Astrocyte of the hippocampus (primary cell): ENCODE results near the gene TOMM20.

Source experiments
- DNase-seq: peaks from one replicate; pipeline ENCODE4 v3.0.0; 2011; ENCODE audit warnings: low read depth, low spot score

The TOMM20 gene

GRCh38 chr1:235134171-235134570 lies 5.5 kb upstream of the TOMM20 start:
- no peak for DNase-seq

GRCh38 chr1:235133086-235133485 lies 4.4 kb upstream of the TOMM20 start:
- no peak for DNase-seq

- no peak for DNase-seq
These were observed 3.3 kb upstream of the TOMM20 start for GRCh38 chr1:235131961-235132360.

DNA sequence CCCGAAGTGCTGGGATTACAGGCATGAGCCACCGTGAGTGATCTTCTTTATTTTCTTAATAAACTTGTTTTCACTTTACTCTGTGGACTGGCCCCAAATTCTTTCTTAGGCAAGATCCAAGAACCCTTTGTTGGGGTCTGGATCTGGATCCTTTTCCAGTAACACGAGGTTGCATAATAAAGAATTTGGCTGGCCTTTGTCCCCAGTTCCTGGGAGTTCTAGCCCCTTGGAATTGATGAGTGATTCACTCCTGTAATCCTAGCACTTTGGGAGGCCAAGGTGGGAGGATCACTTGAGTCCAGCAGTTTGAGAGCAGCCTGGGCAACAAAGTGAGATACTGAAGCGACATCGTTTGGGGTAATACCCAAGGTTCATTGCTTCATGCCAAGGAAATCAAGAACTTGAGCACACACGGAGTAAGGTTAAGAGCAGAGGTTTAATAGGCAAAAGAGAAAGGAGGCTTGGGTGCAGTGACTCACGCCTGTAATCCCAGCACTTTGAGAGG lies 2.2 kb upstream of the TOMM20 start:
- no peak for DNase-seq

DNA sequence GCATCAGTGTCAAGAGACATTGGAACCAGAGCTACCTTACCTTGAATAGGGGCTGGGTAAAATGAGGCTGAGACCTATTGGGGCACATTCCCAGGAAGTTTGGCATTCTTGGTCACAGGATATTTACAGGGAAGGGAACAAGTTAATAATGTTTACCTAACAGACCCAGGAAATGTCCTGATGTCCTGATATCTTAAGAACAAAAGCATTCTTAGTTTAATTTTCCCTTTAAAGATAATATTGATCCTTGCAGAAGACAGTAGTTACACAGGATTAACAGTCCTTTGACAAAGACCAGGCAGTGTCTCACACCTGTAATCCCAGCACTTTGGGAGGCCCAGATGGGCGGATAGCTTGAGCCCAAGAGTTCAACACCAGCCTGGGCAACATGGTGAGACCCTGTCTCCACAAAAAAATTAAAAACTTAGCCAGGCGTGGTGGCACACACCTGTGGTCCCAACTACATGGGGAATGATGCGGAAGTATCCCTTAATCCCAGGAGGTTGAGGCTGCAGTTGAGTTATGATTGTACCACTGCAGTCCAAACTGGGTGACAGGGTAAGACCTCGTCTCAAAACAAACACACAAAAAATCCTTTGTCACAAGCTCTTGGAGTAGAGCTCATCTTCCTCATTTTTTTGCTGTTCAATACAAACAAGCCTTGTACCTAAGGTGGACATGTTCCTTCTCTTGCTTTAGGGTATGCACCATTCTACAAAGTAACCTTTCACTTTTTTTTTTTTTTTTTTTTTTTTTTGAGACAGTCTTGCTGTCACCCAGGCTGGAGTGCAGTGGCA lies 1.3 kb upstream of the TOMM20 start:
- no peak for DNase-seq

- DNase-seq = peak; percentile 27
These were observed 743 bp downstream of the TOMM20 start for GRCh38 chr1:235127732-235128455.

DNA sequence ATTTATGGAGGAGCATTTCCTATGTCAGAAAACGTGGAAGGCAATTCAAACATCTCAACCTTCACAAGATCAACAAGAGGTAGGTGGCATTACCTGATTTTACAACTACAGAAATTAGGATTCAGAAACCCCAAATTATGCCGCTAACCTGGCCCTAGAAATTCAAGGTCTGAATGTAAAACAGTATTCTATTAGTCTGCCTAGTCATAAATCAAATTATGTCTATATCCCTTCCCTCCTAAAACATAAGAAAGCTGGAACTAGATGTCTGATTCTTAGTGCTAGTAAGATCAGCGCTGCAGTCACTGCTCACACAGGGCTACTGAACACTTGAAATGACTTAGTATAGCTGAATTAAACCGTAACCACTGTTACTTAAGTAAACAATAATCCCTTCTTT lies 1.4 kb downstream of the TOMM20 start:
- peak; percentile 19 for DNase-seq

GRCh38 chr1:235124665-235125064 lies 4.0 kb downstream of the TOMM20 start:
- no peak for DNase-seq

DNA sequence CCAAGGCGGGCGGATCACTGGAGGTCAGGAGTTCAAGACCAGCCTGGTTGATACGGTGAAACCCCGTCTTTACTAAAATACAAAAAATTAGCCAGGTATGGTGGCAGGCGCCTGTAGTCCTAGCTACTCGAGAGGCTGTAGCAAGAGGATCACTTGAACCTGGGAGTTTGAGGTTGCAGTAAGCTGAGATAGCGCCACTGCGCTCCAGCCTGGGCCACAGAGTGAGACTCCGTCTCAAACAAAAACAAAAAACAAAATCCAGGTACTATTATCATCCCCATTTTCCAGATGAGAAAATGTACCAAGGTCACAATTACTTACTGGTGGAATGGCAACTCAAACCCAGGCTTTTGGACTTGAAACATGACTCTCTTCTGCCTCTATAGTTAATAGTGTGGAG lies 4.5 kb downstream of the TOMM20 start:
- DNase-seq = no peak

GRCh38 chr1:235122348-235122747 lies 6.3 kb downstream of the TOMM20 start:
- DNase-seq = no peak

DNA sequence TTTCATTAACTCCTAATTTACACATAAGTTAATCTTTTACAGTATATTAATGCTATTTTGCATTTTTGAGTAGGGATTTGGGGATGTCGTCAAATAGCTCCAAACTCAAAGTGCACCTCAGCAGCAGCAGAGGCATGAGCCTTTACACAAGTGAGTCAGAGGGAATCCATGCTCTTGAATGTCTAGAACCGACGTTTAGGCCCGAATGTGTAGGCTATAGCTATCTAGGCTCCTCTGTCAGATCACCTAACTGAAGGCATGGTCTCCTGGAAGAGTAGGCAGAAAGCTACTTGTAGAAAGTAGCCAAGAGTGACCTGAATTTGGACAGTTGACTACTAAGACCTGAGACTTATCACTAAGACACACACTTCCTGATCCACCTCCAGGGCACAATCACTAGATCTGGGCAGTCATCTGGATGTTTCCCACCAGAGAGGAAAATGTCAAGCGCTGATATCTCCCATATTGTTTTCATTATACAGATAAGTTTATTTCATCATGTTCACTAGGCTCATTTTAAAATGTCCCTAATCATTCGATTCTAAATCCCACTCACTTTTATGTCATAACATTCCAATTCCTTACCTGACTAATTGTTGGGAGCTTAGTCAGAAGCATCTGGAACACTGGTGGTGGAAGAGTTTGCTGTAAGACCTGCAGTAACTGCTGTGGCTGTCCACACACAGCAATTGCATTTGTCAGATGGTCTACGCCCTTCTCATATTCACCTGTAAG lies 15.3 kb downstream of the TOMM20 start:
- no peak for DNase-seq

DNA sequence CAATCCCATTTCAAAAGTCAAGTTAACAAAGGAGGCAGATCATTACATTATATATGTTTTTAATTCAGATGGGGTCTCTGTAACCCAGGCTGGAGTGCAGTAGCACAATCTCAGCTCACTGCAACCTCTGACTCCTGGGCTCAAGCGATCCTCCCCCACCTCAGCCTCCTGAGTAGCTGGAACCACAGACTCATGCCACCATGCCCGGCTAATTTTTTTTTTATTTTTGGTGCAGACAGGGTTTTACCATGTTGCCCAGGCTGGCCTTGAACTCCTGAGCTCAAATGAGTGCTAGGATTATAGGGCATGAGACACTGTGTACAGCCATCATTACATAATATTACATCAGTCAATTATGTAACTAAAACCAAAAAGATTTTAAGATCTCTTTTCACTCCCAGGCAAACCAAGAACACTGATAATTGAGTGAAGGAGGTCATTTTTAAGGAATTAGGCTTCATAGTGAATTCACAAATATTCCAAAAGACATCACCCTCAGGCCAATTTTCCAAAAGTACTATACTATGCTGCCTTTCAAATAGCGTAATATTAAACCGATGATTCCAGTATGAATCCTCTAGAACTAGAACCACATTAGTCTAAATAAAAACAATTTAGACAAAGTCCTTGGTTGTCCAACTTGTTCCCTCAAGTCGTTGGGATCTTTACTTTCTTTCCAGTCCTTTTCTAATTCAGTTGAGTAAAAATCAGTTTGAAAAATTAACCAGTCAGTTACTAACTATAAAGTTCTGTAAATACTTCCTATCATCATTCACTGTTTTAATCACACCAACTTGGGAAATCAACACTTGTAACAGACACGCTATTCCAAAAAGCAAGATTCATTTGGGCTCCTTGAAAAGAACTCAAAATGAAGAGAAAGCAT lies 16.1 kb downstream of the TOMM20 start:
- DNase-seq = no peak

- no peak for DNase-seq
These were observed 17.5 kb downstream of the TOMM20 start for GRCh38 chr1:235111107-235111506.

DNA sequence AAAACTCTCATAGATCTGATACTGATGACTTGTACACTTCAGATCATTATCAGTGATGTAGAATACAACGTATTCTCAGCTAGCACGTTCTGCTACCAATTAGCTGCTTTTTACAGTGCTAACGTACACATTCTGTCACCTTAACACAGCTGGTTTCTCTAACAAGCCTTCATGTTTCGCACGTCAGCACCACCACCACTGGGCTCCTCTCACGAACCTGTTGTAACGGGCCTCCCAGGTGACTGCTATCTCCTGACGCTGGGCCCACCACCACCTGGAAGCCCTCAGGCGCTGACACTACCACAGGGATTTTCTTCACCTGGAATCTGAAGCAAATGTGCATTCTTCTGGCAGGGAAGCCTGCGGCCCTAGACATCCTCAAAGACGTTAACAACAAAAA lies 19.8 kb downstream of the TOMM20 start:
- DNase-seq = no peak

GRCh38 chr1:235108185-235108593 lies 20.4 kb downstream of the TOMM20 start:
- no peak for DNase-seq

DNA sequence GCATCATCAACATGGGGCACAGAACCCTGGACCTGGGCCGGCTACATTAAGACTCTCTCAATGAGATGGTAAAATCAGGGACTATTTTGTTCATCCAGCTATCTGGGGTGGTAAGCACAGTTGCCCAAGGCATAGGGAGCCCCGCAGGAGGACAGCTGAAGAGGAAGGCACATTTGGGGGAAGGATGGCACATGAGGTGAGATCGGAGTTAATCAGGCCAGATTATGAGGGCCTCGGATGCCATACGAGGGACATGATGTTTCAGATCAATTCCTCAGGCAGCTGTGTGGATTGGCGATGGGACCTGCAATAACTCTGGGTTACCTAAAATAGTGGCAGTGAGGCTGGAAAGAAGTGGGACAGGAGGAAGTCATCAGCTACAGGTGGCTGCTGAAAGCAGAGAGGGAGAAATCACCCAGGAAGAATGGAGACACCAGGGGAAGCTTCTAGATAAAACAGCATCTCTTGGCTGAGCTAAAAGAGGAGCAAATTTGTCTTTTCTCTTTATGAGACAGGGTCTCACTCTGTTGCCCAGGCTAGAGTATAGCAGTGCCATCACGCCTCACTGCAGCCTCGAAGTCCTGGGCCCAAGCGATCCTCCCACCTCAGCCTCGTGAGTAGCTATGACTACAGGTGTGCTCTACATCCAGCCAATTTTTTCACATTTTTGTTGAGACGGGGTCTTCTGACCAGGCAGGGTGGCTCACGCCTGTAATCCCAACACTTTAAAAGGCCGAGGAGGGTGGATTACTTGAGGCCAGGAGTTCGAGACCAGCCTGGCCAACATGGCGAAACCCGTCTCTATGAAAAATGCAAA lies 21.1 kb downstream of the TOMM20 start:
- DNase-seq = no peak

DNA sequence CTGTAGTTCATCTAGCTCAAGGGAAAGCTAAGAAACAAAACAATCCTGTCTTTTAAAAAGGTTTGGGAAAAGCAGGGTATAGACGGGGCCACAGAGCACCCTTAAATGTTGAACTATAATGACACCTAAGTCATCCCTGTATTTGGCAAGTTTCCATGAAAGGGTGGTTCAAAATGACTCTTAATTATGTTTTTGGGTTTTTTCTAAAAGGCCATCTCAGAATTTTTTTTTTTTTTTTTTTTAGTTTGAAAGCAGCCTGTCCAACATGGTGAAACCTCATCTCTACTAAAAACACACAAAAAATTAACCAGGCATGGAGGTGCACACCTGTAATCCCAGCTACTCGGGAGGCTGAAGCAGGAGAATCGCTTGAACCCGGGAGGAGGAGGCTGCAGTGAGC lies 22.2 kb downstream of the TOMM20 start:
- no peak for DNase-seq

- no peak for DNase-seq
These were observed 23.3 kb downstream of the TOMM20 start for GRCh38 chr1:235105051-235106043.

DNA sequence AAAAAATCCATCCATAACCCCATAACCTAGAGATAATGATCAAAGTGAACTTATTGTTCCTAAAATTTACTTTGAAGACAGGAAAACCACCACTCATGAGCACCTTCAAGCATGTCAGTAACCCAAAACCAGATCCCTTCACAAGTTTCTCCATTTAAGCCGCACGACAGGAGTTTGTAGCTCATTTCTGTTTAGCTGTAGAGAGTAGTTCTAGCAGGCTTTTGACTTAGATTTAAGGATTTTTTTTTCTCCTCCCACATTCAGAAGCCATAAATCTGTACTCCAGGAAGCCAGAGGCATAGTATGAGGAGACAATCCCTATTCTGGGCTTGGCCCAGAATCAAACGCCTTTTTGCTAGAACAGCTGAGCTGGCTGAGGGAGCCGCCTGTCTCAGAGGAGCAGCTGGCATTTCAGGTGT lies 25.6 kb downstream of the TOMM20 start:
- no peak for DNase-seq
